Gastrocnemius medialis (tissue), 4 donors: Measurements from ENCODE around the gene CCNF.

Experiments
- POLR2A ChIP-seq, 2 donors: fragments of 450-650 bp; IDR thresholded peaks; one replicate each; pipeline ENCODE4 v1.6.1; 2017; ENCODE audit warnings: antibody characterized with exemption in 2 of 2, mild to moderate bottlenecking in 2 of 2, moderate library complexity in 2 of 2
- TF ChIP-seq, protein P1 (sequence below), 5 experiments: fragments of 450-650 bp in 3 of 5; fragments of 200-600 bp in 2 of 5; sonication (generic) in 2 of 5; IDR thresholded peaks in 4 of 5; conservative IDR thresholded peaks in 1 of 5; 1 replicate in 4 of 5; 2 replicates in 1 of 5; pipeline ENCODE4 v1.5.1; 2016 to 2019; ENCODE audit warnings: antibody characterized with exemption in 5 of 5, mild to moderate bottlenecking in 3 of 5, moderate library complexity in 3 of 5

DNA sequence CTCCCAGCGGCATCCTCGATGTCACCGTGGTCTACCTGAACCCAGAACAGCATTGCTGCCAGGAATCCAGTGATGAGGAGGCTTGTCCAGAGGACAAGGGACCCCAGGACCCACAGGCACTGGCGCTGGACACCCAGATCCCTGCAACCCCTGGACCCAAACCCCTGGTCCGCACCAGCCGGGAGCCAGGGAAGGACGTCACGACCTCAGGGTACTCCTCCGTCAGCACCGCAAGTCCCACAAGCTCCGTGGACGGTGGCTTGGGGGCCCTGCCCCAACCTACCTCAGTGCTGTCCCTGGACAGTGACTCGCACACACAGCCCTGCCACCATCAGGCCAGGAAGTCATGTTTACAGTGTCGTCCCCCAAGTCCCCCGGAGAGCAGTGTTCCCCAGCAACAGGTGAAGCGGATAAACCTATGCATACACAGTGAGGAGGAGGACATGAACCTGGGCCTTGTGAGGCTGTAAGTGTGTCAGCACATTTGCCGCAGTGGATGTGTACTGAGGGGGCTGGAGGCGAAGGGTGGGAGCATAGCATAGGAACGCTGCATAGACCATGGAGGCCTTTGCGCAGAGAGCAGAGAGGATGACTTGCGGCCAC lies 27.4 kb downstream of the CCNF start:
- TF ChIP-seq, protein P1, sequence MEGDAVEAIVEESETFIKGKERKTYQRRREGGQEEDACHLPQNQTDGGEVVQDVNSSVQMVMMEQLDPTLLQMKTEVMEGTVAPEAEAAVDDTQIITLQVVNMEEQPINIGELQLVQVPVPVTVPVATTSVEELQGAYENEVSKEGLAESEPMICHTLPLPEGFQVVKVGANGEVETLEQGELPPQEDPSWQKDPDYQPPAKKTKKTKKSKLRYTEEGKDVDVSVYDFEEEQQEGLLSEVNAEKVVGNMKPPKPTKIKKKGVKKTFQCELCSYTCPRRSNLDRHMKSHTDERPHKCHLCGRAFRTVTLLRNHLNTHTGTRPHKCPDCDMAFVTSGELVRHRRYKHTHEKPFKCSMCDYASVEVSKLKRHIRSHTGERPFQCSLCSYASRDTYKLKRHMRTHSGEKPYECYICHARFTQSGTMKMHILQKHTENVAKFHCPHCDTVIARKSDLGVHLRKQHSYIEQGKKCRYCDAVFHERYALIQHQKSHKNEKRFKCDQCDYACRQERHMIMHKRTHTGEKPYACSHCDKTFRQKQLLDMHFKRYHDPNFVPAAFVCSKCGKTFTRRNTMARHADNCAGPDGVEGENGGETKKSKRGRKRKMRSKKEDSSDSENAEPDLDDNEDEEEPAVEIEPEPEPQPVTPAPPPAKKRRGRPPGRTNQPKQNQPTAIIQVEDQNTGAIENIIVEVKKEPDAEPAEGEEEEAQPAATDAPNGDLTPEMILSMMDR (IDR thresholded peaks at IDR 0.05 in 4 of 5, conservative IDR thresholded peaks at IDR 0.05 in 1 of 5), result no peak
- no peak for TF ChIP-seq POLR2A (IDR thresholded peaks at IDR 0.05)
